AG09319 (cell line): Measurements from ENCODE around the gene DCAF6.

Experiments
- DNase-seq: peaks from one replicate; pipeline ENCODE4 v3.0.0-alpha.2; 2010; ENCODE audit warnings: low read depth; ENCODE audit errors: extremely low read depth
- TF ChIP-seq, protein P1 (sequence below): IDR thresholded peaks from 2 replicates; pipeline ENCODE4 v1.5.1; 2011; ENCODE audit warnings: low read depth, mild to moderate bottlenecking, inconsistent platforms, low read length, moderate library complexity

Gene DCAF6

DNA sequence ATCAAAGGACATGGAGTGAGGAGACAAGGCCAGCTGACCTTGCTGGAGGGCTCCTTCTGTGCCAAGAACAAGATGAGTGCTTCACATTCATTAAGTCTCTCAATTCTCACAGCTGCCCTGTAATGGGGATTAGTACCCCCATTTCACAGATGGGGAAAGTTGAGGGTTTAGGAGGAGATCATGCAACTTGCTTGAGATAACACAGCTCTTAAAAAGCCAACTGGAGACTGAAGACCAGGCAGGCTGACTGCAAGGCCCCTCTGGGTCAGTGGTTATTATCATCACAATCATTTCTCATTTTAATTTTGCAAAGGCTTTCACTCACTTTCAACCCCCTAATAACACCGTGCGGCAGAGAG is 153.5 kb downstream of the DCAF6 start:
- DNase-seq: no peak
- TF ChIP-seq, protein P1, sequence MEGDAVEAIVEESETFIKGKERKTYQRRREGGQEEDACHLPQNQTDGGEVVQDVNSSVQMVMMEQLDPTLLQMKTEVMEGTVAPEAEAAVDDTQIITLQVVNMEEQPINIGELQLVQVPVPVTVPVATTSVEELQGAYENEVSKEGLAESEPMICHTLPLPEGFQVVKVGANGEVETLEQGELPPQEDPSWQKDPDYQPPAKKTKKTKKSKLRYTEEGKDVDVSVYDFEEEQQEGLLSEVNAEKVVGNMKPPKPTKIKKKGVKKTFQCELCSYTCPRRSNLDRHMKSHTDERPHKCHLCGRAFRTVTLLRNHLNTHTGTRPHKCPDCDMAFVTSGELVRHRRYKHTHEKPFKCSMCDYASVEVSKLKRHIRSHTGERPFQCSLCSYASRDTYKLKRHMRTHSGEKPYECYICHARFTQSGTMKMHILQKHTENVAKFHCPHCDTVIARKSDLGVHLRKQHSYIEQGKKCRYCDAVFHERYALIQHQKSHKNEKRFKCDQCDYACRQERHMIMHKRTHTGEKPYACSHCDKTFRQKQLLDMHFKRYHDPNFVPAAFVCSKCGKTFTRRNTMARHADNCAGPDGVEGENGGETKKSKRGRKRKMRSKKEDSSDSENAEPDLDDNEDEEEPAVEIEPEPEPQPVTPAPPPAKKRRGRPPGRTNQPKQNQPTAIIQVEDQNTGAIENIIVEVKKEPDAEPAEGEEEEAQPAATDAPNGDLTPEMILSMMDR: no peak

GRCh38 chr1:168090395-168090794 is 153.9 kb downstream of the DCAF6 start:
- DNase-seq: no peak
- TF ChIP-seq, protein P1: no peak

- no peak for DNase-seq
- TF ChIP-seq, protein P1: no peak
These were observed 154.6 kb downstream of the DCAF6 start for GRCh38 chr1:168091063-168091462.

GRCh38 chr1:168091720-168092550 is 155.5 kb downstream of the DCAF6 start:
- DNase-seq: no peak
- TF ChIP-seq, protein P1: no peak

GRCh38 chr1:168092566-168093355 is 156.3 kb downstream of the DCAF6 start:
- TF ChIP-seq, protein P1: peak; percentile 26
- no peak for DNase-seq

- TF ChIP-seq, protein P1: no peak
- no peak for DNase-seq
These were observed 157.1 kb downstream of the DCAF6 start for GRCh38 chr1:168093616-168094015.

DNA sequence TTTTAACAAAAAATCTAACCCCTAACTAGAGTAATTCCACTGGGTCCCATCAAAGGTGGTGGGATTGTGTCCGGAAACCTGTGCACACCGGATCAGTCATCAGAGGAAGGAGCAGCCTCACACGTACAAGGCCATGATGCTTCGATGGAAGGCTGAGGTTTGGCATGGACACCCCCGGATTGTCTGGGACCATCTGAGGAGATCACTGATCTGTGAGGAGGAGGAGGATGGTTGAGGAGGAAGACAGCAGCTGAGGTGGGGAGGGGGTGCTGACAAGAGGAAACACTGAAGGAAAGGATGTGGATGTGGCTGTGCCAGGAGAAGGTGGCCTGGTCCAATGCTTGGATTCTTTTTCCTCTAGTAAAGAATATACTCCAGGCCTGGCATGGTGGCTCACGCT is 159.0 kb downstream of the DCAF6 start:
- TF ChIP-seq, protein P1: no peak
- no peak for DNase-seq
